Colon (tissue), 2 donors: ENCODE measurements around the gene RUNDC3A.

ENCODE experiments used
- FAIRE-seq: peaks from 2 replicates; lab custom pipeline; 2012; peaks lifted over from hg19 to GRCh38; lab: Jason Lieb, UNC
- donor health status: control.
- donor health status: control.

Gene RUNDC3A

GRCh38 chr17:44283344-44284023, 24.9 kb upstream of the RUNDC3A start:
- no peak for FAIRE-seq

GRCh38 chr17:44284024-44284400, 24.4 kb upstream of the RUNDC3A start:
- no peak for FAIRE-seq

DNA sequence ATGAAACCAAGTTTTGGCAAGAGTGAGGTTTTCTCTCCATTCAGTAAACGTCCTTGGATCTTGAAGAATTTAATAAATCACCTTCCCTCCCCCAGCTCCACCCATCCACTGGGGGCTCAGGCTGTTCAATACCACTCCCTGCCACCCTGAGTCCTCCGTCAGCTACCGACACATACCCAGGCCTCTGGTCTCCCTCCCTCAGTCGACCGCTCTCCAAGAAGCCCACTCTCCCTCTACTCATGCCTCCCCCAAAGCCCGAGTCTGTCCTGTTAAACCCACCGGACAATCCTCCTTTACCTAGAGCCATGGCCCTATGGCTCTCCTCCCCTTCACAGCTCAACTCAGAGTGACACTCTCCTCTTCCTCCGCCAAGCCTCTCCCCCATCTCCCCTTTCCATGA, 20.8 kb upstream of the RUNDC3A start:
- no peak for FAIRE-seq

DNA sequence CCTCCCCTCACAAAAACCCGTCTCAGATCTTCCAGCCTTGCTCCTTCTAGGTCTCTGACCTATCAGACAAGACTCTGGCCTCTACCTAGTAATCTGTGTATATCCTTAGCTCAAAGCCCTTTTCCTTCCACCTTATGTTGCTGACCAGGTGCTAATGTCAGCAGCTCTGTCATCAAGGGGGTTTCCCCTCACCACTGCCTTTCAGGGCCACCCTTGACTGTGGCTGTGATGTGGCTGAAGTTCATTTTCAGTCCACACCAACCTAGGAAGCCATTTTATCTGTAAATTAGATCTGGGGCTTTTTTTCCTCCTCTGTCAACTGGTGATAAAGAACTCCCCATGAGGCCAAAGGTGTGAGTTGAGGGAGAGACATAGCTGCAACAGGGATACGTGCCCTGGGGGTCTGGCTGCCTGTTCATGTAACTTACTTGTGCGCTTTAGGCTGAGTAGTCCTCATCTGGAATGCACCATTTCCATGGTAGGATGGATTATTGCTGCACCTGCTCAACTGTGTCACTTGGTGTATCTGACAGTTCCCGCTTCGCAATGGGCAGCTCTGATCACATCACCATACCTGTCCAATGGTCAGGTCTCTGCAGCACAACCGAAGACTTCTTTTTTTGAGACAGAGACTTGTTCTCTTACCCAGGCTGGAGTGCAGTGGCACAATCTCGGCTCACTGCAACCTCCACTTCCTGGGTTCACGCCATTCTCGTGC, 14.7 kb upstream of the RUNDC3A start:
- FAIRE-seq, result no peak

- FAIRE-seq, result no peak
Observed at GRCh38 chr17:44297975-44298374, 10.4 kb upstream of the RUNDC3A start.

- no peak for FAIRE-seq
Observed at GRCh38 chr17:44304651-44305050, 3.8 kb upstream of the RUNDC3A start.

GRCh38 chr17:44307387-44308186, 814 bp upstream of the RUNDC3A start:
- FAIRE-seq, result no peak

GRCh38 chr17:44308865-44309264, 464 bp downstream of the RUNDC3A start:
- no peak for FAIRE-seq

- no peak for FAIRE-seq
Observed at GRCh38 chr17:44309472-44309871, 1.1 kb downstream of the RUNDC3A start.

DNA sequence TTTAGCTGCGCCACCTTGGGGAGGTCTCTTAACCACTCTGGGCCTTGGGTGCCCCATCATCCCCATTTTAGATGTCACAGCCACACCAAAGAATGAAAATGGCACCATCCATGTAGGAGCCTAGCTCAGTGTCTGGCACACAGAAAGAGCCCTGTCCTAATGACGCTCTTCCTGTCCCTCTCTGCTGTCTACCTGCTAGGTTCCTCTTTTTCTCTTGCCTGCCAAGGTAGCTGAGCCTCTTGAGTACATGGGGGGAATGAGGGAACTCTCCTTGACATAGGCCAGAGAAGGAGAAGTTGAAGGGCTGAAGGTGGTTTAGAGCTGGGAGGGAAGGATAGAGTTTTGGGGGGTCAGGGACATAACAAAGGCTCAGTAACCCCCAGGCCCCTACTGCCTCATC, 1.8 kb downstream of the RUNDC3A start:
- no peak for FAIRE-seq

- FAIRE-seq, result no peak
Observed at GRCh38 chr17:44310609-44311376, 2.4 kb downstream of the RUNDC3A start.

DNA sequence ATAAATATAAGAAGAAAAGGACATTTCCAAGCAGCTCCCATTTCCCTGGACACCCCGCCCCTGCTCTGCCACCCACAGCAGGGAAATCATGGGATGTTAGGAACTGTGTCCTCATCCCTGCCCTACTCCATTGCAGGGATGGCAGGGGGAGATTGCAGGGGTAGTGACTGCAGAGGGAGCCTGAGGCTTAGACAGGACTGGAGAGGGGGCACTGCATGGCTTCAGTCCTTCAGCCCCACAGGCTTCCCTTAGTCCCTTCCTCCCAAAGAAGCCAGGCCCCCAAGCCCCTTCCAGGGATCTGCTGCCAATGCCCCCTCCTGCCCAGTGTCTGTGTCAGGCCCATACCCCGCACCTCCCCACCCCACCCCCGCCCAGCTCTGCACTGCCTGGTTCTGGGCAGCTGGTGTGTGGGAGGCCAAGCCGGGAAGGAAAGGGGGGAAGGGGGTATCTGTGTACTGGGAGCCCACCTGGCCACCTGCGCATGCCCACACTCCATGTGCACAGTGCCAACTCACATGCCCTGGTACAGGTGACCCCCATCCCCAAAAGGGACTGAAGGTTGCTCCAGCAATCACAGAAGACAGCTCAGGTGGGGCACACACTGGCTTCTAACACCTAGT, 3.3 kb downstream of the RUNDC3A start:
- FAIRE-seq, result no peak

- FAIRE-seq, result no peak
Observed at GRCh38 chr17:44312396-44313104, 4.1 kb downstream of the RUNDC3A start.

DNA sequence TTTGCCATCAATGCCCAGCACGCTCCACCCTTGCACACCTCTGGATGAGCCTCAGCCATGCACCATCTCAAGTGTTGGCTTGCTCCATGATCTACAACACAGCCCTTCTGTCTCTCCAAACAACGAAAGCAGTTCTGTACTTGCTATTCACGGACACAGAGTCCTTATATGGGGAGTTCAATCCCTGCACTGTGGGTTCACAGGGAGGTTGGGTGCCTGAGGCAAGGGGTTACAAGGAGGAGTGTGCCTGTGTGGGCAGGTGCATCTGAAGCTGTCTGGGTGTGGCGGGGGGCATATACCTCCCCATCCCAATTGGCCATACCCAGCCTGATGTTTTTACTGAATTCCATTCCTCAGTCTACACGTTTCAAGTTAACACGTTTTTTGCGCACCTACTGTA, 5.6 kb downstream of the RUNDC3A start:
- FAIRE-seq, result no peak

DNA sequence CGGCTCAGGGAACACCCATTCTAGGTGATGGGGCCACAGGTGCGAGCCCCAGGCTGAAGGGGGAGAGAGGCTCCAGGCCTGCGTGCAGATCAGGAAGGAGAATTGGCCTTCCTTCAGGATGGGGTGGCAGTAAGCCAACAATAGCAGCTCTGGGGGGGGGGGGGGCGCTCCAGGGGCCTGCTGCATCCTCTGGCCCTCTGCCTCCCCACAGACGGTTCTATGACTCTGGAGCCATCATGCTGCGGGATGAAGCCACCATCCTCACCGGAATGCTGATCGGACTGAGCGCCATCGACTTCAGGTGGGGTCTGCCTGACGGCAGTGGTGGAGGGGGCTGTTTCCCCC, 6.1 kb downstream of the RUNDC3A start:
- FAIRE-seq, result no peak

- no peak for FAIRE-seq
Observed at GRCh38 chr17:44314869-44315661, 6.7 kb downstream of the RUNDC3A start.

DNA sequence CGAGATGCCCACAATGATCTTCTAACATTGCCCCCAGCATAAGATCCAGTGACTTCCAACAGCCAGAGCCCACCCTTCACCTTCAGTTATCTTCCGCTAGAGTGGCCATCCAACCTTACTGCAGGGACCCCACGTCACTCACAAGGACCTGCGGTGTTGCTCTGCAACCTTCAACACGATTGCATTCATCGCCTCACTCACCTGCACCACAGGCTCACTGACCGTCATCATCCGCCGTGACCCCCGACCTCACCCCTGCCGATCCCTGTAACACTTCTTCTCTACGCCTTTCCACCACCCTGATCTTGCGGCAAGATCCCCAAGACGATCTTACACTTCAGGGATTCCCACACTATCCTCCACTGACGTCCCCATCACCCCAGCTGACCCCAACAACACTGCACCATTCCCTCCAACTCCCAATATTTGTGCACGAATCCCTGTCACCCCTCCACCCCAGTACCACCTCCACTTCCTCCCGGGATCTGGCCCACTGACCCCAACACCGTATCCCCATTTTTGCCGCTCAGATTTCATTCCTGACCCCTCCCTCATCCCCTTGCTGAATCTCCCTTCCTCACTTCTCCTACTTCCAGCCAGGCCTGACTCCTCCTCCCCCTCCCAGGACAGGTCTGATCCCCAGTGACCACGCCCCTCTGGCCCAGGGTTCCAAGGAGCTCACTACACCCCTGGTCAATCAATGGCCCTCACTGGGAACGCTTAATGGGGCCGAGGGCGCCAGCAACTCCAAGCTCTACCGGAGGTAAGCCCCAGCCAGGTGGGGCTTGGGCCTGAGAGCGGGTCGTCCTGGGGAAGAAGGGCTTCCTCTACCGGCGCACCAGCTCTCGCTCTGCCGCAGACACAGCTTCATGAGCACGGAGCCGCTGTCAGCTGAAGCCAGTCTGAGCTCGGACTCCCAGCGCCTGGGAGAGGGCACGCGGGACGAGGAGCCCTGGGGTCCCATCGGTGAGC, 7.6 kb downstream of the RUNDC3A start:
- FAIRE-seq, result no peak

- no peak for FAIRE-seq
Observed at GRCh38 chr17:44317545-44317944, 9.1 kb downstream of the RUNDC3A start.
